GM21381 (cell line): ENCODE results near the gene RNF26.
A peak's percentile ranks its signal among the peaks of the same experiment; 100 is the strongest.
"Not testable (repeated sequence)": the region's sequence is repeated elsewhere in the genome, so short reads cannot be mapped to it uniquely, and the experiment has no call there.

Source experiments
- ATAC-seq: cut with Tn5 transposase; IDR thresholded peaks from one replicate; pipeline ENCODE4 v1.9.1; 2021; ENCODE audit warnings: mild to moderate bottlenecking, moderate library complexity; ENCODE audit not compliant: unreplicated experiment

RNF26 gene

DNA sequence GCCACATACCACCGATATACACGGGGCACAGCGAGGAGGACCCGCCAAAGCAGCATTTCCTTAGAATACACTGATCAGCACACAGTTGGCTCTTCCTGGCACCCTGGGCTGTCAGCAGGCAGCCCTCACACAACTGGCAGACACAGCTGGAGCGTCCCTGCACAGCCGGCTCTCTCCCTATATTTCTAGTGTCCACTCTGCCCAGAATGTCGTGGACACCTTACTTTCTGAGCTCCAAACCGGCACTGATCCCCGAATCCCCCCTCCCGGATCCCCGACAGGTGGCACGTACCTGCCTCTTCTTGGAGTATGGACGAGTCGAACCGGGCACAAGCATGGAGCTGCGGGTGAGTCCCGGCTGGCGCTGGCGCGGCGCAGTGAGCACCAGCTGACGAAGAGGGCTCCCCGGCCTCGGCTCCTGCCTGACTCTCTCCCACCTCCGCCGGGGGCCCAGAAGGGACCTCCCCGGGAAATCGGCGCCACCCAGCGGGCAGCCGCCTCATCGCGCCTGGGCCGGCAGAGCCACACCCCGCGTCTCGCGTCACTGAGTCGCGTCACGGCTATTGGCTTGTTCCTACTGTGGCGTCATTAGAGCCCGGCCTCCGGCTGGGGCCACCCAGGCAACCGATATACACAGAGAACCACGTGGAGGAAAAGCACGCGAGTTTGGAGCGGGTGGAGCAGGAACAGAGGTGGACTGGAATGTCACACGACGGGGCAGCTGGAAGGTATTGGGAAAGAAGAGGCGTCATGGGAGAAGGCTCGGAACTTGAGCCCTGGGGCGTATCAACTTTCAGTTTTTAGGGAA, 47.1 kb downstream of the RNF26 start, which contains the start of gene USP2:
Gene USP2 (minus strand): TSS at position 510 of the 808 bp plus-strand sequence. CDS start 8,210 bp downstream, outside the sequence.
- ATAC-seq = peak; percentile 97

DNA sequence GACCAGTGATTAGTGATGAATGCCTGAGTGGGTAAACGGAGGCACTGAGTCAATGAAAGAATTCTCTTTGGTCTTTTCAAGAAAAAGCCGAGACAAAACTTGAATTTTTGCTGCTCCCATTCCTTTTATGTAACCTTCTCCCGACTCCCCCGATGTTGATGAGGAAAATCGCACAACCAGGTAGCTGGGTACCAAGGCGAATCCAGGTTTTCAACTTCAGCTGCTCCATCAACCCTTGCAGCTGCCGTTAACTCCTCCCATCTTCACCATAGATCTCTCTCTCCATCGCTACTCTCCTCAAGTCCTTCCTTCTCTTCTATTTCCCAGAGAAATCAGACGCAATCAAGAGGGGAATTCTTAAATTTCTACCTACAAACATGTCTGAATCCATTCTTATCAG, 47.8 kb downstream of the RNF26 start:
- no peak for ATAC-seq

DNA sequence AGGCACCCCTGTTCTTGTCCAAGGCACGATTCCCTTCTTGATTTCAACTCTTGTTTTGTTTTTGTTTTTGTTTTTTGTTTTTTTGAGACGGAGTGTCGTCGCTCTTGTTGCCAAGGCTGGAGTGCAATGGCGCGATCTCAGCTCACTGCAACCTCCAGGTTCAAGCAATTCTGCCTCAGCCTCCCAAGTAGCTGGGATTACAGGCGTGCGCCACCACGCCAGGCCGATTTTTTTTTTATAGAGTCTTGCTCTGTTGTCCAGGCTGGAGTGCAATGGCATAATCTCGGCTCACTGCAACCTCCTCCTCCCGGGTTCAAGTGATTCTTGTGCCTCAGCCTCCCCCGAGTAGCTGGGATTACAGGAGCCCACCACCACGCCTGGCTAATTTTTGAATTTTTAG, 48.2 kb downstream of the RNF26 start:
- ATAC-seq = not testable (repeated sequence)

DNA sequence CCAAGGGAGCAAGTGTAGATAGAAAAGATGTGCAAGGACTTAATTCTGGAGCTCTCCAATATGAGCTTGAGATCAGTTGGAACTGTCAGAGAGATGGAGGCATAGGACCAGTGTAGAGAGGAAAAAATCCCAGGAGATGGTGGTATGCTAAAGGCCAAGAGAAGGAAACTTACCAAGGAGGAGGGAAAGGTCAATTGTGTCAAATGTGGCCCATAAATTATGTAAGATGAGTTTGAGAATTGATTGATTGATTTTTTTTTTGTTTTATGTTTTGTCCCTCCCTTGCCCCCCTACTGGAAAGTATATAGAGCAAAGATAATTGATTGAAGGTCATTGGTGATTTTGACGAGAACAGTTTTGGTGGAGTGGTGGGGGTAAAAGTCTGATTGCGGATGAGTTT, 50.0 kb downstream of the RNF26 start:
- ATAC-seq = no peak
